ENCODE measurements around the gene GNB1.
A peak's percentile ranks its signal among the peaks of the same experiment; 100 is the strongest.
"Not testable (repeated sequence)": the region's sequence is repeated elsewhere in the genome, so short reads cannot be mapped to it uniquely, and the experiment has no call there.

GNB1 gene

DNA sequence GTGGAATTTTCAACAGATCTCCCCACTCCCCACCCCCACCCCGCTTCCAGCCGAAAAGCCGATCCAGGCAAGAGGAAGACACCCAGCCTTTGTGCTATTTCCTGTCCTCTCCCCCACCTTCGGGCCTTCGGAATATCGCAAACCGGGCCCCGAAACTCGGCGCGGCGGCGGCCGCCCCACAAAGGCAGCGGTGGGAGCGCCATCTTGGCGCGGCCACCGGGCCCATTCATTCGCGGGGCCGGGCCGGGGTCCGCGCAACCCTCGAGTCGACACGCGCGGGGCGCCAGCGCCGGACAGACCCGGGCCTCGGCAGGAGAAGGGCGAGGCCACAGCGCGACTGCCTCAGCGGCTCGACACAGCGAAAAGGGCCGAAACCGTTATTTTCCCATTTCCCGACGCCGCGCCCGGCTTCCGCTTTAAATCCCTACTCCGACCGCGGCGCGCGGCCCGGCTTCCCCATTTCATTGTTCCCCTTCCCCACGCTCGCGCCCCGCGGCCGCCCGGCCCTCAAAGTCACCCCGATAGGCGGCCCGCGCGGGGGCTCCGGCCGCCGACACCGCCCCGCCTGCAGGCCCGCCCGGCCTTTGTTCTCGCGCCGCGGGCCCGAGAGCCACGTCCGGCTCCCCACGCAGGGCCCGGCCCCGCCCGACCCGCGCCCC lies 911 bp downstream of the GNB1 start:
- peak; percentile 73 for DNase-seq (ENCODE audit: low spot score)

DNA sequence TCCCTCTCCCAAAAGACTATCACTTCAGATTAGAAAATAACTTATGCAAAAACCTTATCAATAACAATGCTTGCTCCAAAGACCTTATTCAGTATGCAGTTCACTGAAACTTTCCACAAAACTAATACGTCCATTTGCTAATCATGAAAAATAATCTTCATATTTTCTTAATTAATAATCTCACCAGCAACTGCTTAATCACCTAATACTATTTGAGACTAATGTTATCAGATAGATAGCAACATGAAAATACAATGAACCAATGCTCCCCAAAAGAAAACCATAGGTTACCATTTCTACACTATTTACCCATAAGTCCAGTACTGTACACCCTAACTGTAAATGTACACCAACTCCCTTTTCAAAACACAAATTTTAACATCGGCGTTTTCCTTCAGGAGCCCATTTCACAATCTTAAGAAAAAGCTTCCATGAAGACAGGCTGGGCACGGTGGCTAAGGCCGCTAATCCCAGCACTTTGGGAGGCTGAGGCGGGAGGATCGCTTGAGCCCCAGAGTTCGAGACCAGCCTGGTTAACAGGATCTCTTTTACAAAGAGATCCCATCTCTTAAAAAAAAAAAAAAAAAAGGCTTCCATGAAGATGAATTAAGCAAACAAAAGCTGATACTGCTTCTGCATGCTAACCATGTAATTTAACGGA lies 1.7 kb downstream of the GNB1 start:
- DNase-seq (ENCODE audit: low spot score) = no peak

DNA sequence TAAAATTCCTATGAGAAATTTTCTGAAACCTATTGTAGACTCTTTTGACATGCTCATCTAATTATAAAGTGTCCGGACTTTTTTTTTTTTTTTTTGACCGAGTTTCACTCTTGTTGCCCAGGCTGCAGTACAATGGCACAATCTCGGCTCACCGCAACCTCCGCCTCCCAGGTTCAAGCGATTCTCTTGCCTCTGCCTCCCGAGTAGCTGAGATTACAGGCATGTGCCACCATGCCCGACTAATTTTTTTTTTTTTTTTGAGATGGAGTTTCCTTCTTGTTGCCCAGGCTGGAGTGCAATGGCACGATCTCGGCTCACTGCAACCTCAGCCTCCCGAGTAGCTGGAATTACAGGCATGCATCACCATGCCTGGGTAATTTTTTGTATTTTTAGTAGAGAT lies 7.0 kb downstream of the GNB1 start:
- DNase-seq (ENCODE audit: low spot score) = not testable (repeated sequence)

DNA sequence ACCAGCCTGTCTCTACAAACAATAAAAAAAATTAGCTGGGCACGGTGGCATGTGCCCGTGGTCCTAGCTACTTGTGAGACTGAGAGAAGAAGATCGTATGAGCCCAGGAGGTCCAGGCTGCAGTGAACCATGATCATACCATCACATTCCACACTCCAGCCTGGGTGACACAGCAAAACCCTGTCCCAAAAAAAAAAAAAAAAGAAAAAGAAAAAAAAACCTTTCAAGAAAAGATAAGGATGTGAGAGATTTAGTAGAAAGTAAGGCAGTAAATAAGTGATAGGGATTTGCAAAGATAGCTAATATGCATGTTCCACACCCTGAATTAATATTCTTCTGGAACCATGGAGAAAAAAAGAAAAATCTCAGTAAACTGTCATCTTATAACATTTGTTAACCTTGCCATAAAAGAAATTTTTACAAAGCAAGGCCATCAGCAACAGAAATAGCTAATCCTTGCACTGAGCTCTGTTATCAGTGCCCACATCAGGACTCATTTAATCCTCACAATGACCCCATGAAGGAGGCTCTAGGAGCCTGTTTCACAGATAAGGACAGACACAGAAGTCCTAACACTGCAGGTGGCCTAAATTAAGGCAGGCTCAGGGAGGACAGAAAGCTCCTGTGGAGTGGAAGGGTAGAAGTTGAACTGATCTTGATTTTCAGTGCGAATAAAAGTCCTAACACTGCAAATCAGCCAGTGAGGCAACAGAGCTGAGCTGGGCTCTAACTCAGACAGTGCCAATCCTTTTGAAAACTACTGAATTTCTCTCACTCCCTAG lies 7.6 kb downstream of the GNB1 start:
- DNase-seq (ENCODE audit: low spot score) = no peak

DNA sequence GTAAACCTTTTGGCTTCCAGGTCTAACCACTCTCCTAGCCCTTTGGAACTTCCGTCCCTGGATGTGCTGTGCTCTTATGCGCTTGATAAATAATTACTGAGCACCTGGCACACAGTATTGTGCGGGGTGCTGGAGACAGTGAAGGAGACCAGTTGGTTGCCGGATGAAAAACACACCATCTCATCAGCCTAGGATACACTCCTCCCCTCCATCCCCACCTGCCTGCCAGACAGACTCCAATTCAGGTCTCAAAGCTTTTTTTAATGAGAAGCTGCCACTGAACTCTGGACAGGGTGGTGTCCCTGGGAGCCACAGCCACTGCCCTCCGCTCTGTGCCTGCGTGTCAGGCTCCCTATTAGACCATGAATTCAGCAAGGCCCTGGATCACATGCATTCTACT lies 9.2 kb downstream of the GNB1 start:
- no peak for DNase-seq (ENCODE audit: low spot score)

GRCh38 chr1:1880617-1881312 lies 10.1 kb downstream of the GNB1 start:
- no peak for DNase-seq (ENCODE audit: low spot score)

GRCh38 chr1:1879942-1880341 lies 10.9 kb downstream of the GNB1 start:
- DNase-seq (ENCODE audit: low spot score) = no peak

GRCh38 chr1:1877865-1878436 lies 12.9 kb downstream of the GNB1 start:
- no peak for DNase-seq (ENCODE audit: low spot score)

DNA sequence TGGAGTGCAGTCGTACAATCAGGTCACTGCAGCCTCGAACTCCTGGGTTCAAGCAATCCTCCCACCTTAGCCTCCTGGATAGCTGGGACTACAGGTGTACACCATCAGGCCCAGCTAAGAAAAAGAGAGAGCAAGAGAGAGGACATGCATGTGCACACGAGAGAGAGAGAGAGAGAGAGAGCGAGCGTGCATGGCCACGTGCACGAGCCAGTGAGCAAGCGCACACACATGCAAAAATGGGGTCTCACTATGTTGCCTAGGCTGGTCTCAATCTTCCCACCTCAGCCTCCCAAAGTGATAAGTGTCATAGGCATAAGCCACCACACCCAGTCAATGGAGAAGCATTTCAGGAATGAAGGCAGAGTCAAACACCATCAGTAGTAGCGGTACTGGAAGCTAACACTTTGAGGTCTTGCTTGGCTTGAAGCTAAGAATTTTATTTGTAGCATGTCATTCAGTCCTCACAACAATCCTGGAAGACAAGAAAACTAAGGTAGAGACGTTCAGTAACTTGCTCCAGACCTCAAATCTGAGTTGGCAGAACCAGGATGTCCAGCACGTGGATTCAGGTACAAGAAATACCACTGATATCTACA lies 14.5 kb downstream of the GNB1 start:
- no peak for DNase-seq (ENCODE audit: low spot score)

DNA sequence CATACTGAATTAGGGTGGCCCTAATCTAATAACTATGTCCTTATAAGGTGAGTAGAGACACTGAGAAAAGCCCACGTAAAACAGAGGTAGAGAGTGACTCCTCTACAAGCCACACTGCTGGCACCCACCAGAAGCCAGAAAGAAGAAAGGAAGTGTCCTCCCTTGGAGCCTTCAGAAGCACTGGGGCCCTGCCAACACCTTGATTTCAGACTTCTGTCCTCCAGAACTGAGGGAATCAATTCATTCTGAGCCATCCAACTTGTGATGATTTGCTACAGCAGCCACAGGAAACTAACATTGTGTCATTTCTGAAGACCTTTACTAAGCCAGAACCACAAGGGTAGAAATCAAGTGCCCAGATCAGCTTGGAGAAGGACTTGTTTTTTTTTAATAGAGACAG lies 15.0 kb downstream of the GNB1 start:
- DNase-seq (ENCODE audit: low spot score) = no peak

DNA sequence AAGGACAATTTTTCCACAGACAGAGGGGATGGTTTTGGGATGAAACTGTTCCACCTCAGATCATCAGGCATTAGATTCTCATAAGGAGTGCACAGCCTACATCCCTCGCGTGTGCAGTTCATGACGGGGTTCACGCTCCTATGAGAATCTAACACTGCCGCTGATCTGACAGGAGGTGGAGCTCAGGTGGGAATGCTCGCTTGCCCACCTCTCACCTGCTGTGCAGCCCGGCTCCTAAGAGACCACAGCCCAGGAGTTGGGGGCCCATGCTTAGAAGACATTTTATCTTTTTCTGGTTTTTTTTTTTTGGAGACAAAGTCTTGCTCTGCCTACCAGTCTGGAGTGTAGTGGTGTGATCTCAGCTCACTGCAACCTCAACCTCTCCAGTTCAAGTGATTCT lies 16.0 kb downstream of the GNB1 start:
- no peak for DNase-seq (ENCODE audit: low spot score)

DNA sequence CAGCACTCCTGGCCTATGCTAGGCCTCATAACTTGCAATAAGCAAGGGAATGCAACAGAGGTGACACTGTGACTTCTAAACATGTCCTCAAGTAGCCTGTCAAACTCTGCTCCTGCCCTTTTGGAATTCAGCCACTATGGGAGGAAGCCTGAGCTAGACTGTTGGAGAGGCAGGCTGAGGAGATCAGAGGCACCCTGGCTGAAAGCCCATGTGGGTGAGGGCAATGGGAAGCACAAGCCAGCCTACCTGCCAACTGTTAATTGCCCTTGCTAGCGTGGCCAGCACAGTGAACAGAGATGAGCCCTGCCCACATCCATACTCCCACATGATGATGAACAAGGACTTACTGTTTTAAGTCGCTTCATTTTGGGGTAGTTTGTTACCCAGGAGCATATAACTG lies 17.7 kb downstream of the GNB1 start:
- no peak for DNase-seq (ENCODE audit: low spot score)

- DNase-seq (ENCODE audit: low spot score) = no peak
Measured at GRCh38 chr1:1872329-1872994, 18.4 kb downstream of the GNB1 start.

- no peak for DNase-seq (ENCODE audit: low spot score)
Measured at GRCh38 chr1:1869469-1869868, 21.4 kb downstream of the GNB1 start.

- no peak for DNase-seq (ENCODE audit: low spot score)
Measured at GRCh38 chr1:1867164-1867563, 23.7 kb downstream of the GNB1 start.

DNA sequence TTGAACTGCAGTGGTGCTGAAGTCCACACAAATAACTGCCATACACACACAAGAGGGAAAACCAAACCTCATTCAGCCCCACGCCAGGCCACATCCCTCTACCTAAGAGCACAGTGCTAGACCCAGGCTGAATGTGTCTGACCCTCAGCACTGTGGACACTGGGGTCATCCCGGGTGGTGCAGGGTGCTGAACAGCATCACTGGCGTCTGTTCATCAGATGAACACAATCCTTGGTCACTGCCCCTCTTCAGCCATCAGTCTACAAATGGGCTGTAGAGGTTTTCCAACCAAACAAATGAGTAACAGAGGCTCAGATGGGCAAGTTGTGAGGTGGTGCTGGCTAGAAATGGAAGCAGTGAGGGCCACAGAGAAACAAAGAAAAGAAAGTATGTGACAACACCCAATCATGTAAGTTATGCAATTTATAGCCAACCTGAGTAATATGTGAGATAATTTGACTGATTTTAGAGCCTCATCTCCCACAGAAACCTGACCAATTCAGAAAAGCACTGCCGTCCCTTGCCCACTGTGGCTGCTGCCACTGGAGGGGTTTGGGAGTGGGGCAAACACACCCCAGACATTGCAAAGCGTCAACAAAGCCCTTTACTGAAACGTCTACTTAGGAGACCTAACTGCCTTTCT lies 27.9 kb downstream of the GNB1 start:
- no peak for DNase-seq (ENCODE audit: low spot score)

- DNase-seq (ENCODE audit: low spot score) = not testable (repeated sequence)
Measured at GRCh38 chr1:1861761-1862310, 29.1 kb downstream of the GNB1 start.

GRCh38 chr1:1861339-1861730 lies 29.6 kb downstream of the GNB1 start:
- DNase-seq (ENCODE audit: low spot score) = no peak

DNA sequence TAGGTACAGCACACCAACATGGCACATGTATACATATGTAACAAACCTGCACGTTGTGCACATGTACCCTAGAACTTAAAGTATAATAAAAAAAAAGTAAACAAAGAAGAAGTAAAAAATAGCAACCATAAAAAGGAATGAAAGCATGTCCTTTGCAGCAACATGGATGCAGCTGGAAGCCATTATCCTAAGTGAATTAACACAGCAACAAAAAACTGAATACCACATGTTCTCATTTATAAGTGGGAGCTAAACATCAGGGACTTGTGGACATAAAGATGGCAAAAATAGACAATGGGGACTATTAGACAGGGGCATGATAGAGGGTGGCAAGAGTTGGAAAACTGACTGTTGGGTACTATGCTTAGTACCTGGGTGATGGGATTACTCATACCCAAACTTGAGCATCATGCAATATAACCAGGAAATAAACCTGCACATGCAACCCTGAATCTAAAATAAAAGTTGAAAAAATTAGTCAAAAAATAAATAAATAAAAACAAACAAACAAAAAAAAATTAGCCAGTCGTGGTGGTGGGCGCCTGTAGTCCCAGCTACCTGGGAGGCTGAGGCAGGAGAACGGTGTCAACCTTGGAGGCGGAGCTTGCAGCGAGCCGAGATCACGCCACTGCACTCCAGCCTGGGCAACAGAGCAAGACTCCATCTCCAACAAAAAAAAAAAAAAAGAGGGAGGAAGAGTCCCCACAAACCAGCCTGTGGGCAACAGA lies 30.8 kb downstream of the GNB1 start:
- not testable (repeated sequence) for DNase-seq (ENCODE audit: low spot score)

All from AG08396 (cell line).